SK-N-MC (cell line): ENCODE measurements around the gene MOB3B.

Experiments used
- DNase-seq: peaks from one replicate; pipeline ENCODE4 v3.0.0-alpha.2; 2011; ENCODE audit warnings: low read depth, low spot score
- H3K27ac ChIP-seq: fragments of 200-600 bp; sonication (generic); 2 replicates; pipeline ENCODE4 v1.5.1; 2016; ENCODE audit warnings: mixed run types
- H3K36me3 ChIP-seq: fragments of 200-600 bp; sonication (generic); 2 replicates; pipeline ENCODE4 v1.6.1; 2017; ENCODE audit warnings: antibody characterized with exemption, low read length, mixed read lengths; ENCODE audit not compliant: insufficient read depth
- H3K4me3 ChIP-seq: fragments of 200-600 bp; sonication (generic); 2 replicates; pipeline ENCODE4 v1.5.1; 2016
- H3K9ac ChIP-seq: fragments of 200-600 bp; sonication (generic); 2 replicates; pipeline ENCODE4 v1.8.0; 2017; ENCODE audit warnings: mixed run types, mixed read lengths; ENCODE audit not compliant: insufficient read length
- H3K9me3 ChIP-seq: fragments of 200-600 bp; sonication (generic); 2 replicates; pipeline ENCODE4 v1.6.1; 2017; ENCODE audit warnings: low read depth, mild to moderate bottlenecking, antibody characterized with exemption, low read length, moderate library complexity, mixed read lengths
- EZH2 ChIP-seq: fragments of 200-600 bp; sonication (generic); IDR thresholded peaks from one replicate; pipeline ENCODE4 v1.6.1; 2017; ENCODE audit warnings: antibody characterized with exemption
- FOXP2 ChIP-seq: optimal IDR thresholded peaks from 2 replicates; pipeline ENCODE3; 2011; ENCODE audit warnings: mild to moderate bottlenecking, moderate library complexity; ENCODE audit not compliant: insufficient read depth; ENCODE audit errors: extremely low read length, control extremely low read depth
- POLR2AphosphoS5 ChIP-seq: IDR thresholded peaks from 2 replicates; pipeline ENCODE4 v1.6.1; 2012; ENCODE audit warnings: mild to moderate bottlenecking, low read depth, low read length, borderline replicate concordance

MOB3B gene

DNA sequence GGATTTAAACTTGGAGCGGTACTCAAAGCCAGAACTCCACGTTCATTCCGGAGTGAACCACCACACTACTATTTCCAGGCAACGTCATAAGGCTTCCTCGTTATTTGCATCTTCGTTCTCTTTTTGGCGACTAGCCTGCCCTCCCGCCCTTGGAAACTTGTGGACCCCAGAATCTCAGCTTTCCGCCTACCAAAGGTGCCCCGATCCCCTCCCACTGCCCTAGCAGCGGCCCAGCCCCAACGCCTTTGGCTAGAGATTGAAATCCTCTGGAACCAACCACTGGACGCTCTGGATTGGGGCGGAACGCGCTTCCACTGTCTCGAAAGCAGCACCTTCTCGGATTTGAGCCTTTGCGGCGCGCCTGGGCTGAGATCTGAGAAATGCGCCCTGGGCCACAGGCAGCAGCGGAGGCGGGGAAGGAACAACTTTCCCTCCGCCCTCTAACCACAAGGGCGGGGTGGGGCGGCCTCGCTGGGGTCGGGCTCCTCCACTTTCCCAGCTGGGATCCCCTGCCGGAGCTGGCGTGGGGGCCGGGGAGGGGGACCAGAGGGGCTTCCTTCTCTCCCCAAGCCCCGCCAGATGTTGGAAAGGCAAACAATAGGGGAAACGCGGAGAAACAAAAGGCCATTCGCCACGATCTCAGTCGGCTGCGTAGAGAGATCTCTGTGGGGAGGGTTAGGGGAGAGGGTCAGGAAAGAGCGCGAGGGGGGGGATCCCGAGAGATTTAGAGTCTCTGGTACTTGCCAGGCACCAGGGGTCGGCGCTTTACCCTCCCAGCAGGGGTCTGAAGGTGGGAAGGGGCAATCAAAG lies 1.3 kb downstream of the MOB3B start:
- Histone ChIP-seq H3K9me3 (no peaks in the 10 kb centered on the region), H3K36me3 (no peaks in the 10 kb centered on the region), H3K9ac (no peak overlapping the region), H3K4me3 (peak overlapping the region; percentile 88), H3K27ac (no peak overlapping the region)
- DNase-seq, result no peak
- TF ChIP-seq FOXP2 (no peak), EZH2 (no peak), POLR2AphosphoS5 (no peak)

DNA sequence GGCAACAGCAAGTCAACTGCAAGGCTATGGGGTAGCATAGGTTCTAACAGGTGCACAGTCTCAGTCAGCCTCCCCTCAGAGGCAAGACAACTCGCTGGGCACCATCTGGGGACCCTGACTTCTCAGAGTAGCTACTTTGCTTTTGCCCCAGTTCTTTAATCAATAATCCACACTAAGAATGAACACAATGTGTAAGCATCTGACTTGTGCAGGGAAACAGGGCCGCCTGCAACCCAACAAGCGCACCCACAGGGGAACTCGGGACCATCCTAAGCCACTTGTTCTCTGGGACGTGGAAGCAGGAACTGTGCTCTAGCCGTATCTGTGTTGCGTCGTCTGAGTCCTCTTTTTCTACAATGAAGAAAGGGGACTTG lies 1.9 kb downstream of the MOB3B start:
- TF ChIP-seq FOXP2 (no peak), EZH2 (no peak), POLR2AphosphoS5 (no peak)
- Histone ChIP-seq H3K9me3 (no peaks in the 10 kb centered on the region), H3K36me3 (no peaks in the 10 kb centered on the region), H3K9ac (no peak overlapping the region), H3K4me3 (no peak overlapping the region), H3K27ac (no peak overlapping the region)
- DNase-seq, result no peak

DNA sequence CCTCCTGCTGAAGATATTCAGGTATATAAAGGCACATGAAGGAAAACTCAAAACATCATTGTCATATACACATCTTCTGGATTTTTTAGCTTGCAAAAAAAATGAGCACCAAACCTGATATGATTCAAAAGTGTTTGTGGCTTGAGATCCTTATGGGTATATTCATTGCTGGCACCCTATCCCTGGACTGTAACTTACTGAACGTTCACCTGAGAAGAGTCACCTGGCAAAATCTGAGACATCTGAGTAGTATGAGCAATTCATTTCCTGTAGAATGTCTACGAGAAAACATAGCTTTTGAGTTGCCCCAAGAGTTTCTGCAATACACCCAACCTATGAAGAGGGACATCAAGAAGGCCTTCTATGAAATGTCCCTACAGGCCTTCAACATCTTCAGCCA lies 5.4 kb downstream of the MOB3B start, which contains the start of gene IFNK:
IFNK (plus strand) TSS at position 55 of the 400 bp plus-strand sequence; CDS start at position 102, 47 bp downstream.
- no peak for DNase-seq

DNA sequence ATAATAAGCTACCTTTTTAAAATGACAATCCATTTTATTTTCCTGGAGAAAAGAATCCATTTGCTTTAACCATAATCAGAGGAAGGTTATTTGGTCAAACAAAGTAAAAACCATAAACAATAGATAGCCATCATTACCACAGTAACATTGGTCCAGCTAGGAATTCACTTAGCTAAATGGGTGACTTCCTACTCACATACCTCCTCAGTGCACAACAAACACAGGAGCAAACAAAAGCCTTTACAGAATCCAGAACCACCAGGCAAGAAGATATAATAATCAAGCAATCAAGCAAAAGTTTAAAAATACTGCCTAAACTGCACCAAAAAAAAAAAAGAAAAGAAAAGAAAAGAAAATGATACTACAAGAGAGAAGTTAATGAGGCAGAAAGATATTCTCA lies 6.5 kb downstream of the MOB3B start:
- Histone ChIP-seq H3K27ac (no peak overlapping the region), H3K9me3 (no peaks in the 10 kb centered on the region), H3K9ac (no peak overlapping the region), H3K36me3 (no peaks in the 10 kb centered on the region), H3K4me3 (no peak overlapping the region)
- TF ChIP-seq POLR2AphosphoS5 (no peak), EZH2 (no peak), FOXP2 (no peak)
- DNase-seq, result no peak

More for the DNA sequence above, 5.4 kb downstream of the MOB3B start, which contains the start of gene IFNK:
- Histone ChIP-seq H3K36me3 (no peaks in the 10 kb centered on the region), H3K4me3 (no peak within 1 kb of the TSS), H3K9me3 (no peaks in the 10 kb centered on the region), H3K27ac (no peak within 1 kb of the TSS), H3K9ac (no peak within 1 kb of the TSS)
- TF ChIP-seq EZH2, result no peak
- no peak for TF ChIP-seq FOXP2
- TF ChIP-seq POLR2AphosphoS5, result no peak

DNA sequence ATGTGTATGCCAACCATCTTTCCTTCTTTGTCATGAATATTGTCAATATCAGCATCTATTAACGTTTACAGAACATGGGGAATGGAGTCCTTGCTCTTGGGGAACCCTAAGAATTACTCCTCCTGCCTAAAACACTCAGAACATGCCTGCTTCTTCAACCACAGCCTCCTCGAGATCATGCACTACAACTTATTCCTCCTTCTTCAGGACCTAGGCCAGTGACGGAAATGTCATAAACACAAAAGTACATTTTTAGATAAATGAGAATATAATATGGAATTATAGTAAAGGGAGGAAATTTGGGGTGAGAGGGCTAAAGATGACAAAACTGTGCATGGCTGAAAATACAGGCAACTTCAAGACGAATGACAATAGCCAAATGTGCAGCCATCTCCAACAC lies 8.6 kb downstream of the MOB3B start:
- no peaks in the 10 kb centered on the region for H3K36me3 ChIP-seq
- no peaks in the 10 kb centered on the region for H3K9me3 ChIP-seq
- TF ChIP-seq EZH2 (no peak), FOXP2 (no peak), POLR2AphosphoS5 (no peak)
- no peak overlapping the region for H3K9ac ChIP-seq
- no peak overlapping the region for H3K27ac ChIP-seq
- H3K4me3 ChIP-seq, result no peak overlapping the region
- no peak for DNase-seq

DNA sequence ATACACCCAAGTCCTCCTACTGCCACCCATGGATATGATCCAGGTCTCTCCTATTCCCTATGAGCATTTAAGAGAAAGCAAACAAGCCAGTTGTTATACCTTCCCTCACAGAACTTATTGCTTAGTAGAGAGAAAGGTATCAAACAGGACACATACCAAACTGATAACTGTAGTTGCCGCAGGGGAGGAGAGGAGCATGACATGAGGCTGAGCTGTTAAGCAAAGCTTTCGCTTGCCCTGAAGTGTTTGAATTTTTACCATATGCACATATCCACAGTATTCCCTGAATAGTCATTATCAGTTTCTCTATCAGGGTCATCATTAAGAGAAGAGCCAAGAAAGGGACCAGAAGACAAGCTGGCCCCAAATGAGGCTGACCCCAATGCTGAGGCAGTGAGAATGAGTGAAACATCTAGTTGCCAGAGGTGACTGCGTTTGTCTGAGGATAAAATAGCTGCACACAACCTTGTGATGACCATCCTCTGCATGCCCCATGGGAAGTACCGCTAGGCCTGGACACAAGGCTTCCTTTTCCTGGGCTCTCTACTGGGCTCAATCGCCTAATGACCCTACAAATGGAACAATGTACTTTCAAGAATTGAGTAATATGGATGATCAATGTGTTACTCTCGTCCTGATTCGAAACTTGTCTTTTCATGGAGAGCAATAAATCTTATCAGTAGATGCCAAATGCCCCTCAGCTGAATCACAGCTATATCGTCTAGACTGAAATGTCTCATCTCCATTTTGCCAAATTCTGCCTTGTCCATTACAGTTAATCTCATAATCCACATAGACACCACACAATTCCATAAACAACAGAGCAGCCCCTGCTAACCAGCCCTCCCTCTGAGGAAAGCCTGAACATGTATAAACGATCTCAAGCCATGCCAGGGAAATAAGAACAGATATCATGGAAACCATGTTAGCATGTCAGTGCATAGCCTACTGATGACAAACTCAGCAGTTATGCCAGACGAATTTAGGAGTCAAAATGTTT lies 9.8 kb downstream of the MOB3B start:
- H3K9me3 ChIP-seq, result no peaks in the 10 kb centered on the region
- TF ChIP-seq FOXP2 (no peak), POLR2AphosphoS5 (no peak)
- no peak for DNase-seq
- no peak overlapping the region for H3K4me3 ChIP-seq
- H3K36me3 ChIP-seq, result no peaks in the 10 kb centered on the region
- no peak overlapping the region for H3K27ac ChIP-seq
- H3K9ac ChIP-seq, result no peak overlapping the region

DNA sequence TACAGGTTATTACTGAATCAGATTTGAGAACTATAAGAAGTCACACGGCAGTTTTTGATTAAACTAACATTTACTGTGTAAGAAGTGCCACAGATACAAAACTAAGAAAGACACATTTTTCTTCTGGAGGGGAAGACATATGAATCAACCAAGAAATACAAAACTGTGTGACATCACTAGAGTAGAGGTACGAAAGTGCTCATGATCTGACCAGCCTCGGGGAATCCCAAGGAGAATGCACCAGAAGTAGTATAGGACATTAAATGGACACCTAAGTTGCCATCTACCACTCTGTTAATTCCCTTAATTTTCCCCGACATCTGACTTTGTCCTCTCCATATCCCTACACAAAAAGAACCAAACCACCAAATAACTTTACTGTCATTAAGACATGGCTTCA lies 10.8 kb downstream of the MOB3B start:
- TF ChIP-seq EZH2 (no peak), POLR2AphosphoS5 (no peak), FOXP2 (no peak)
- Histone ChIP-seq H3K27ac (no peak overlapping the region), H3K9me3 (no peaks in the 10 kb centered on the region), H3K36me3 (no peaks in the 10 kb centered on the region), H3K4me3 (no peak overlapping the region), H3K9ac (no peak overlapping the region)
- DNase-seq, result no peak

DNA sequence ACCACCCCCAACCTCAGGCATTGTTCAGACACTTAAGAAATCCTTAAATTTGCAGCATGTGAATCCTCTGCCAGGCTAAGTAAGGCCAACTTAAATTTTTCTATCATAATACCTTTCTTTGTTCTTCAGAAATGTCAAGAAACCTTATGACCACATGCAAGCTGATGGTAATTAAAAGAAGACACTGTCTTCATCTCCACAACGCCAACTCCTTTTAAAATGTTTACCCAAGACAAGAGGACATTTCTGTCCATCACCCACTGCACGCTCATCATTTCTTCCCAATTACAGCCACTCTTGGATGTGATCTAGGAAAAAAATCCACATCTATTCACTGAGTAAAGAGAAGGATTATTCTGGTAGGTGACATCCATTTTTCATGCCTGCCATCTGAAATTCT lies 11.6 kb downstream of the MOB3B start:
- Histone ChIP-seq H3K36me3 (no peaks in the 10 kb centered on the region), H3K4me3 (no peak overlapping the region), H3K27ac (no peak overlapping the region), H3K9ac (no peak overlapping the region), H3K9me3 (no peaks in the 10 kb centered on the region)
- no peak for DNase-seq
- no peak for TF ChIP-seq EZH2
- TF ChIP-seq POLR2AphosphoS5, result no peak
- TF ChIP-seq FOXP2, result no peak
